ENCODE results near the gene GGT6. TPM values are rescaled to one million over a fixed set of nuclear protein-coding genes. Genes with fewer than 3 reads are reported as not detected.

Gene GGT6
- total RNA-seq, 1 donor from 2014 or later = not detected

DNA sequence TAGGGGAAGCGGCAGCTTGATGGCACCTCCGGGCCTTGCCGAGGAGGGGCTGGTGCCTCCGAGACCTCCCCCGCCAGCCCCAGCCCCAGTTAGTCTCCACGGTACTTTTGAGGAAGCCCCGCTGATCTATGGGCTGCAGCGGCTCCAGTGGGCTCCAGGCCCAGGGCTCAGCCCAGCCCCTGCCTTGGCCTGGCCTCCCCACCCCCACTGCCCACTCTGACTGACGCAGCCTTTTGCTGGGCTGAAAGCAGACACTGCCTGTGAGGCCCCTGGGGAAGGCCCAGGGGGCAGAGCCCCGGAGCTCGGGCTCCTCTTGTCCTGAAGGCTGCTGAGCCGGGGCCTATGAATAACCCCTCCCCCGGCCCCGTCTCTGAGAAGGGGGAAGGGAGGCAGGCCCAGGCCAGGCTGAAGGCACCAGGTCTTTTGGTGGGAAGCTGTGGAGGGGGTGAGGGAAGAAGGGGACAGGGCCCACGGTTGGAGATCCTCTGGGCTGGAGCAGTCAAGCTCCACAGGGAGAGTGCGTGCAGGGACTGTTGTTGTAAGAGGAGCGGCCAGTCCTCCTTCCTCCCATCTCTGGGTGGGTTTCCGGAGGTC, 16.4 kb upstream of the GGT6 start:
- intact Hi-C loops (cut with micrococcal nuclease) = no loop called here

DNA sequence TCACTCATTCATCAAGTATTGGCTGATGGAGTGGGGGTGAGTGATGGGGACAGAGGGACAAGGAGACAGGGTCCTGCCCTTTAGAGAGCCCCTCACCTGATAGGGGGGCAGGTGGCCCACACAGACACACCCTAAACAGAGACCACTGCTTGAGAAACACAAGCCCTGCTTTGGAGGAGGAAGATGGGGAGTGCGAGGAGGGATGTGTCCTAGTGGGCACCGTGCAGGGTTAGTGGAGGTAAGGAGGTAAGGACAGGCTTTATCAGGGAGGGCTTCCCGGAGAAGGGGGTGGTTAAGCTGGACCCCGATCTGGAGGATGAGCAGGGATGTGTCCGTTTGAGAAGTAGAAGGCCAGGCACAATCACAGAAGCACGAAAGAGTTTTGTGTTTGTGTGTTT, 15.8 kb upstream of the GGT6 start:
- intact Hi-C loops (cut with micrococcal nuclease) = no loop called here

- intact Hi-C loops (cut with micrococcal nuclease) = no loop called here
These were observed 14.2 kb upstream of the GGT6 start for GRCh38 chr17:4574448-4575045.

DNA sequence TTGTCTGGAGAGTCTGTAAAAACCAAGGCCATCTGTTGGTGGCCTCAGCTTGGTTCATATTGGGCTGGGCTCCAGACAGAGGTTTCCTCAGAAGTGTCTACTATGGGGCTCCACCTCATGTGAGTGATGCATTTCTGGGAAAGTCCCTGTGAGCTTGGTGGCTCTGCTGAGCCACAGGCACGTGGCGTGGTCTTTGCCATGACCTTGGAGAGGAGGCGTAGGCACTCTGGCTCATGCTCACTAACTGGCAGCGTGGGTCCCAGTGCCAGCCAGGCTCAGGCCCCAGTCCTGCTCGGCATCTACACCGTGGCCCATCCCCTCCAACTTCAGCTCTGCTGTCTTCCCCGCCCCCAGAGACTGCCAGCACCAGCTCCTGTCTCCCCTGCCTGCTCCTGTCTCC, 13.3 kb upstream of the GGT6 start:
- intact Hi-C loops (cut with micrococcal nuclease) = loop anchor here (1.0 kb wide), 1 partner anchor 8 kb away; no protein-coding TSS in a partner anchor

DNA sequence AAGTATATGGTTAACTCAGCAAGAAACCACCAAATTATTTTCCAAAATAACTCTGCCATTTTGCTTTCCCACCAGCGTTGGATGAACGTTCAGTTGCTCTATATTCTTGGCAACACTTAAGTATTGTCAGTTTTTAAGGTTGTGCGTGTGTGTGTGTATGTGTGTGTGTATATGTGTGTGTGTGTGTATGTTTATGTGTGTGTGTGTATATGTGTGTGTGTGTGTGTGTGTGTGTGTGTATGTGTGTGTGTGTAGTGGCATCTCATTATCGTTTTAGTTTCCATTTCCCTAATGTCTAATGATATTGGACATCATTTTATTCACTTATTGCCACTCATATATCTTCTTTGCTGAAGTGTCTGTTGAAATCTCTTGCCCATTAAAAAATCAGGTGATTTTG, 12.7 kb upstream of the GGT6 start:
- intact Hi-C loops (cut with micrococcal nuclease) = loop anchor here (1.0 kb wide), 1 partner anchor 8 kb away; no protein-coding TSS in a partner anchor

DNA sequence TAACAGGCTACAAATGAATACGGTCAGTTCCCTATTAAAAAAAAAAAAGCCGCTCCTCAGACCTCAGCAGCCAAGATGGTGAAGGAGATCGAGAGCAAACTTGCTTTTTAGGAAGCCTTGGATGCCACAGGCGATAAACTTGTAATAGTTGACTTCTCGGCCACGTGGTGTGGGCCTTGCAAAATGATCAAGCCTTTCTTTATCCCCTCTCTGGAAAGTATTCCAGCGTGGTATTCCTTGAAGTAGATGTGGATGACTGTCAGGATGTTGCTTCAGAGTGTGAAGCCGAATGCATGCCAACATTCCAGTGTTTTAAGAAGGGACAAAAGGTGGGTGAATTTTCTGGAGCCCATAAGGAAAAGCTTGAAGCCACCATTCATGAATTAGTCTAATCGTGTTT, 11.8 kb upstream of the GGT6 start:
- intact Hi-C loops (cut with micrococcal nuclease) = no loop called here

DNA sequence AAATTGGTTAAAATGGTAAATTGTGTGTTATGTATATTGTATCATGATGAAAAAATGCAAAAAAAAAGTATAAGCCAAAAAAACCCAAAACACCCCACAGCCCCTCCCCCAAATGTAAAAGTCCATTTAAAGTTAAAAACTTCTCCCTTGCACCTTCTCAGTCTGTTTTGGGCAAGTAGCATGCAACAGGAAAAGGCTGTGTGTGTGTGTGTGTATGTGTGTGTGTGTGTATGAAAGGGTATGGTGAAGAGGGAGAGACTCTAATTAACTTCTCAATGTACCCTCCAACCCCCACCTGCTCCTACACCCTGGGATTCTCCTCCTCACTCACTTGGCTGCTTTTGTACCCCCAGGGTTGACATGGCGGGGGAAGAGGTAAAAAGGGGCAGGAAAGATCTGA, 9.2 kb upstream of the GGT6 start:
- intact Hi-C loops (cut with micrococcal nuclease) = loop anchor here (5.0 to 10.0 kb wide), 3 partner anchors 133 to 605 kb away; partner anchors contain the start of genes ATP2A3 and PELP1

DNA sequence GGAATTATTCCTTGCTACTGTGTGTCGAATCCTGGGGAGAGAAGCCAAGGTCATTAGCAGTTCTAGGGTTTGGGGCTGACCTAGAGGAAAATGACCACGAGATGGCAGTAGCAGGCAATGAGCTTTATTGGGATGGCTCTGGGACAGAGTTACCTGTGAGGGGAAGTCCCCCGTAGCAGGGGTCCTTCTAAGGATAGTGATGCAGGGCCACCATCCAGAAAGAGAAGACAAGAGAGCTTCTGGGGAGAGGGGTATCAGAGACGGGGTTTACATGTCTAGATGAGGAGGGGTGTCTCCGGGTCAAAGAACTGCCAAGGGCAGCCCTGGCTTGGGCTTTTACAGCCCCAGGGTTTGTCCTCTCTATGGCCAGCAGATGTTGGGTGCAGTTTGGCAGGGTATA, 6.4 kb upstream of the GGT6 start:
- intact Hi-C loops (cut with micrococcal nuclease) = loop anchor here (1.0 to 10.0 kb wide), 5 partner anchors 60 to 602 kb away; partner anchors contain the start of genes ATP2A3, CHRNE and PELP1

DNA sequence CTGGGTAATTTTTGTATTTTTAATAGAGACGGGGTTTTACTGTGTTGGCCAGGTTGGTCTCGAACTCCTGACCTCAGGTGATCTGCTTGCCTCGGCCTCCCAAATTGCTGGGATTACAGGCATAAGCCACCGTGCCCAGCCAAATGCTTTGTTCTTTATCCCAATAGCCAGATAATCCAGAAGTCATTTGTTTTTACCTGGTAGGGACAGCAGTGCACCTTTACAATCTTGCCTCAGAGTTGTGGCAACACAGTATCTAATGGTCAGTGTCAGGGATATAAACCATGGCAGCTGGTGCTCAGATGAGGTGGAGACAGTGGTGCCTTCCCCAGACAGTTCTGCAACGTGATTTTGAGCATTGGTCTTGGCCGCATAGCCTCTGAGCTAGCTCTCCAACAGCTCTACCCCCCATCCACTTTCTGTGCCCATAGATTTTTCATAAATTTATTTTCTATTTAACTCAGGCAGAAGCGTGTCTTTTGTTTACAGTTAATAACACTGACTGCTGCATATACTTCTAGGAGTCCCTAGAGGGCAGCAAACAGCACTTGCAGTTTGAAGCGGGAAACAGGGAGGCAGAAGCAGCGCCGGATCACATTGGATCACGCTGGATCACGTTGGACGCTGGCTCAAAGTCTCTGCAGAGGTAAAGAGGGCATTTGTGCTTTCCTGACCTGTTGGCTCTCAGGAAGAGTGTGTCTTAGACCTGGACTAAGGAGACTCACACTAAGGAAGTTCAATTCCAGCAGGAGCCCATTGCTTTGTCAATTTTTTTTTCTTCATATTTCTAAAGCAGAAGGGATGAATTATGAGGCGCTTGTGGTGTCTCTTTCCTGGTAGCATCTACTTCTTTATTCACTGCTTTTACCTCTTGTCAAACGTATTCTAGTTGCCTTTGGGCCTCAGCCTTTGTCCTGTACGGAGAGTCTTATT, 5.1 kb upstream of the GGT6 start:
- intact Hi-C loops (cut with micrococcal nuclease) = loop anchor here (1.0 to 10.0 kb wide), 7 partner anchors 8 to 601 kb away; partner anchors contain the start of genes ATP2A3, CHRNE, MYBBP1A and PELP1

DNA sequence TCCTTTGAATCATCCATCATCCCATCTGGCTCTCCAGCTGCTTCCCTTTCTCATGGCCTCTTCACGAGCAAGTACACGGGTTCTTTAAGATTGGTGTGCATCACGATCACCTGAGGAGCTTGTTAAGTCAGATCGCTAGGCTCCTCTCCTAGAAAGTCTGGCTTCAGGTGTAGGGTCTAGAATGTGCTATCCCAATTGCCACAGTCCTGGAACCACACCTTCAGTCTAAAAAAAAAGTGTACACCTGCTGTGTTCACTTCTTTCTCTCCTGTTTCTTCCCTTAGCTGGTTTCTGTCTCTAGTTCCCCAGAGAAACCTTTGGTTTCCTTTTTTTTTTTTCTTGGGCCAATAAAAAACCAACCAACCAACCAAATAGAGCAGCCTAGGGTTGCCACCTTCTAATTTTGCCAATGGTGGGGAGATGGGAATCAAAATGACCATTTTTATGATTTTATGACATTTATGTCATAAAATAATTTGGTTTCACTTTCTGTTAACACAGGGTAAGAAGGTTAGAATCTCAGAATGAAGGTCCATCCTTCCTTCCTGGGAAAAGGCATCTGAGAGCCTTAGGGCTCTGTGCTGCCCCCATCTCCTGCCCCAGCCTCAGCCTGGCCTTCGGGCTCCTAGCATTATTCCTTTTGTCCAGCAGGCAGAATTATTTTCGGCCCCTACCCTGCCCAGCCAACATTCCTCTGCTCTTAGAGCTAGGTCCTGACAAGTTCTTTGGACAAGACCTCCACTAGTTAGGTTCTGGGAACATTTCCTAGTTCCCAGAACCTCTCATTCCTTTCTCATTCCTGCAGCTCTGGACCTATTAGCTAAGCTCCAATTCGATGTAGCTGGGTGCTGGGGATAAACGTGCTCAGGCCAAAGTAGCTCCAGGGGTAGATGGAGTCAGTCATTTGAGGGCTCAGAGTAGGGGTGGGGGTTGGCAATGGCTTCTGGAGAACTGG, 1.9 kb upstream of the GGT6 start:
- intact Hi-C loops (cut with micrococcal nuclease) = loop anchor here (10.0 kb wide), 1 partner anchor 597 kb away; the partner anchor contains the start of gene ATP2A3

DNA sequence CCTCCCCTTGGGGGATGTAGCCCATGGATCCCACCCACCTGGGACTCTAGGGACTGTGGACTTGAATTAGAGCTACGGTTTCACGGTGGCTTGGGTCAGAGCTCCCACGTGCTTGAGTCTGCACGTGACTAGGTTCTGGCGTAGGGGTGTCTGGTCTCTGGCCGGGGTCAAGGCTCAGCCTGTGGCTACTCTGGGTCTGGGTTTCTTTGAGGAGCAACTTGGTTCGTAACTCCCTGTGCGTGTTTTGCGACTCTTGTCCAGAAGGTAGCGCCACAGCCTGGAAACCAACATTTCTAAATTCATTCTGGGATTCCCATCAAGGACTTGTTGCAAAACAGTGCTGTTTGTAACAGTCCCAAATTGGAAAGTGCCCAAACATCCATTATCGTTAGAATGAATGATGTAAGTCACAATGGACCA, 470 bp upstream of the GGT6 start:
- intact Hi-C loops (cut with micrococcal nuclease) = loop anchor here (10.0 kb wide), 1 partner anchor 596 kb away; the partner anchor contains the start of gene ATP2A3

DNA sequence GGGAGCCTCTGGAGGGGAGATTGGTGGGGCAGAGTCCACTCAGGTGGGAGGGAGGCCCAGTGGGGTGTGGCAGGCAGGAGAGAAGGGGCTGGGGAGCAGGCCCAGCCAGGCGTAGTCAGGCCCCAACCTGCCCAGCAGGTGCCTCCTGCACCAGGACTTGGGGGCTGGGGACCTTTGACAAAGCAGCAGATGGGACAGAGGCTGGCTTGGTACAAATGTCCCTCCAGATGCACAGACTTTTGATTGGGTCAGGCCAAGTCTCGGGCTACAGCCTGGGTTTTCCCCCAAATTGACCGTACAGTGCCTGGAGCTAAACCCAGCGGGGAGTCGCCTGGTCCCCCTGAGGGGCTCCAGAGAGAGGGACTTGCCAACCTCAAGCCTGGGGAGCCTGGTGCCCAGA, 411 bp downstream of the GGT6 start:
- intact Hi-C loops (cut with micrococcal nuclease) = loop anchor here (5.0 to 10.0 kb wide), 2 partner anchors 418 to 595 kb away; partner anchors contain the start of genes ATP2A3, CYB5D2 and ZZEF1

GRCh38 chr17:4559139-4559791, 1.1 kb downstream of the GGT6 start:
- intact Hi-C loops (cut with micrococcal nuclease) = loop anchor here (5.0 kb wide), 1 partner anchor 417 kb away; the partner anchor contains the start of genes CYB5D2 and ZZEF1

DNA sequence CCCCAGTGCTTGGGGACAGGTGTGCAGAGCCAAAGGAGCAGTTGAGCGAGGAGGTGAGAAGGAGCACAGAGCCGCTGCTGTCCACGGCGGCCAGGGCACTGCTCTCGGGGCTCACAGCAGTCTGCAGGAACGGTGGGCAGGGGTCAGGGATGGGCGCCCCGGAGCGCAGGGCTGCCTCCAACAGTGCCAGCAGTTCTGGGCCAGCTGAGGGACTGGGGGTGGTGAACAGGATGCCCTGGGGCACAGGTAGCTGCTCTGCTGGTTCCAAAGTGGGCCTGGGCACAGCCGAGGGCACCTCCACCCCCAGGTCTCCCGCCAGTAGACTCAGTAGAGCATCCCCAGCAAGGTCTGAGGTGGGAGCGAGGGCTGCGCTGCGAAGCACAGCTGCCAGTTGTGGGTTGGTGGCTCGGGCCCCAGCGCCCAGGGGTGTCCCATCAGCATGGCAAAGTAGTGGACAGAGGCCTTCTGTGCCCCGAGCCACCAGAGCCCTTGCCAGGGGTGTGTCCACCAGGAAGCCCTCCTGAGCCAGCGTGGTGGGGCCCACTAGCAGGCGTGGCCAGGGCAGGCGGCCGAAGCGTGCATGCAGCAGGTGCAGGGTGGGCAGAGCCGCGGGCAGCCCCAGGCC, 1.9 kb downstream of the GGT6 start:
- intact Hi-C loops (cut with micrococcal nuclease) = loop anchor here (5.0 kb wide), 1 partner anchor 416 kb away; the partner anchor contains the start of genes CYB5D2 and ZZEF1

DNA sequence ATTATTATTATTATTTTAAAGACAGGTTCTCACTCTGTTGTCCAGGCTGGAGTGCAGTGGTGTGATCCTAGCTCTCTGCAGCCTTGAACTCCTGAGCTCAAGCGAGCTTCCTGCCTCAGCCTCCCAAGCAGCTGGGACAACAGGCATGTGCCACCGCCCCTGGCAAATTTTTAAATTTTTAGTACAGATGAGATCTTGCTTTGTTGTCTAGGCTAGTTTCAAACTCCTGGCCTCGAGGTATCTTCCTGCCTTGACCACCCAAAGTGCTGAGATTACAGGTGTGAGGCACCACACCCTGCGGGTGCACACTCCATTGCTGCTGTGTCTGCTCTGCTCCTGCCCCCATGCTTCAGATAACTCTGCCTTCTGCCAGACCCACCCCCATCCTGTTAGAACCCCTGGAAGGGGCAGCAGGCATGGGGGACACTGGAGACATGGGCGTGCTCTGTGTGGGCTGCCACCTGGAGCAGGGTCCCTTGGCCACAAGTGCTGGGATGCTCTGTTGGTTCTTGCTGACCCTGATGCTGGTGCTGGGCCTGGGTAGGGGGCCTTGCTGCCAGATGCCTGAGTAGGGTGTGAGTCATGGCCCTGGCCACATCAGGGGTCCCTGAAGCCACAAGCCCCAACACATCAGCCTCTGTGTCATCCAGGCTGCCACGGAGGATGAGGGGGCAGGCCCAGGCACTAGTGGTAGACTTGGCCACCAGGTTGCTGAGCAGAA, 2.6 kb downstream of the GGT6 start:
- intact Hi-C loops (cut with micrococcal nuclease) = loop anchor here (5.0 kb wide), 1 partner anchor 415 kb away; the partner anchor contains the start of genes CYB5D2 and ZZEF1

DNA sequence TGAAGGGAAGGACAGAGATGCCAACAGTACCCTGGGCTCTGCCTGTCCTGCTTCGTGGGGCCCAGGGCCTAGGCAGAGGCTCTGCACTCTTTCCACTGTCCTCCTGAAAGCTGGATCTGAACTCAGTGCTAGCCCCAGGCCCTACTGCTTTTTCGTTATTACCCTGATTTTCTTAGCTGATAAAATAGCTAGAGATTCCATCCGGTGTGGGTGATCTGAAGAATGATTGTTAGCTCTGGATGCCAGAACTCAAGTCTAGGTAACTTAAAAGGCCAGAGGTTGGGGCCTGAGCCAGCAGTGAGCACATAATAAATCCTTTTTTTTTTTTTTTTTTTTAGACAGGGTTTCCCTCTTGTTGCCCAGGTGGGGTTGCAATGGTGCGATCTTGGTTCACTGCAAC, 3.4 kb downstream of the GGT6 start:
- intact Hi-C loops (cut with micrococcal nuclease) = loop anchor here (5.0 kb wide), 1 partner anchor 415 kb away; the partner anchor contains the start of genes CYB5D2 and ZZEF1

DNA sequence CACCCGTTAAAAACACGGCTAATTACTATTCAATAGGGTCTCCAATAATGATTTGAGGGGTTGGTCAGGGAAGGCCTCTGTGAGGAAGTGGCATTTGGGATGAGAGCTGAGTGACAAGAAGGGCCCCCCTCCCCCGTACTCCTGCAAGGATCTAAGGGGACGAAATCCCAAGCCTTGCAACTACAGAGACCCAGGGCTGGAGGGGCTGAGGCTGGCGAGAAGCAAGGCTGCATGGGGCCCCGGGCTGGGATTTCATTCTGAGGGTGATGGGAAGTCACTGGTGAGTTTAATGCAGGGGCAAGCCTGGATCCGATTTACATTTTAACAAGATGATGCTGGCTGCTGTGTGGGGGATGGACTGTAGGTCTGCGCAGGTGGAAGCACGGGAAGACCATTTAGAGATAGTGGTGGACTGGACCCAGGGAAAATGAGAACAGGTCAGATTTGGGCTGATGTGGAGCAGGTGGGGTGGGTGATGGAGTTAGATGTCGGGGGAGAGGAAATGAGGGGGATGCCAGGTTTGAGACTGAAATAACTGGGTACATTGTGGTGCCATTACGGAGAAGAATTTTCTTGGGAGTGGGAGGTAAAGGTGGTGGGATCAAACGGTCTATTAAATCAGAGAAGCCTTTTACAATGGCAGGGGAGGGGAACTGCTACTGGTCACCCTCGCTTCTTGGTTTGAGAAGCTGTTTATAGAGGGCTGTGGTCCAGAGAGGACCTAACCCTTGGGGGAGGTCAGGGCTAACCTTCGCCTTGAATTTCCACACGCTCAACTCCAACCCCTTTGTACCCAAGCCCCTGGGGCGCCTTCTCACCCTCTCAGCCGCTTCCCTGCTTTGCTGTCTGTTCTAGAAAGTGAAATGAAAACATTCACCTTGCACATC, 4.3 kb downstream of the GGT6 start:
- intact Hi-C loops (cut with micrococcal nuclease) = loop anchor here (1.0 to 5.0 kb wide), 5 partner anchors 9 to 414 kb away; partner anchors contain the start of genes ANKFY1, CYB5D2, UBE2G1 and ZZEF1
